GM04504 (cell line): Measurements from ENCODE around the gene PLTP.
A peak's percentile ranks its signal among the peaks of the same experiment; 100 is the strongest.

Experiments used
- DNase-seq: peaks from one replicate; pipeline ENCODE4 v3.0.0-alpha.2; 2012; ENCODE audit warnings: low read depth

Gene PLTP

DNA sequence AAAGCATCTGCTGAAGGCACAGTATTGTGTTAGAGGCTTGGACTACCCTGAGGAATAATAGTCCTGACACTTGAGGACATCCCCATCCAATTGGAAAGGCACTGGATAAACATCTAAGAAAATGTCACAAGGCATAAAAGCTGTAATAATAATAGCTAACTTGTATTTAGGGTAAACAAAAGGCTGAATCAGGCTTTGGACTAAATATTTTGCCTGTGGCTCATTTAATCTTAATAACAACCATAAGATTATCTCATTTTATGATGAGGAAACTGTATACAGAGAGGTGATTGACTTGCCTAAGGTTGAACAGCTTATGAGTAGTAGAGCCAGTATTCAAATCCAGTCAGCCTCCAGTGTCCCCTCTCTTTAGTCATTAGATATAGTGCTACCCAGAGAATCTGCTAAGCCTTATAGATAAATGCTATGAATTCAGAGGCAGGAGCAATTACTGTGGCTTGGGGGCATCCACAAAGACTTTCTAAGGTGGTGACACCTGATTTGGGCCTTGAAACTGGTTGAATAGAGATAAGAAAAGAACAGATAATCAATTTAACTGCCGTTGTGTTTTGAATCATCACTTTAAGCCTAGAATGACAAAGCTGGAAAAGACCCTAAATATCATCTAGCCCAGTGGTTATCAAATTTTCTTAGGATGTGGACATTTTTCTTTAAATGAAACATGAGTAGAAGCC, 38.4 kb downstream of the PLTP start:
- no peak for DNase-seq

DNA sequence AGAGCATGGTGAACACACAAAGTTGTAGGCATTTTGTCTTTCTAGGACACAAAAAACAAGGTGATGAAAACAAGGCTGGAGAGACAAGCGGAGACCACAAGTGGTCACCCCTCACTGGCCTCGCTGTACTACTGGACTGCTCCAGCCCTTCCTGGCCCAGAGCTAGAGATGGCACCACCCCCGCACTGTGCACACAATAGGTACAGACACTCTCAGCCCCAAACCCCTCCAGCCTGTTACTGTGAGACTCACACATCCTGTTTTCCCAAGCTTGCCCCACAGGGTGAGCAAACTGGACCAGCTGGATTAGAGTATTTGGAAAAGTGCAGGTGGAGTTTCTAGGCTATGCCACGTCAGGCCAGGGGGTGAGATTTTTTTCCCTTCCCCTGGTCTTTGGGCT, 39.3 kb downstream of the PLTP start:
- no peak for DNase-seq

GRCh38 chr20:45867819-45868176, 44.2 kb downstream of the PLTP start:
- no peak for DNase-seq

DNA sequence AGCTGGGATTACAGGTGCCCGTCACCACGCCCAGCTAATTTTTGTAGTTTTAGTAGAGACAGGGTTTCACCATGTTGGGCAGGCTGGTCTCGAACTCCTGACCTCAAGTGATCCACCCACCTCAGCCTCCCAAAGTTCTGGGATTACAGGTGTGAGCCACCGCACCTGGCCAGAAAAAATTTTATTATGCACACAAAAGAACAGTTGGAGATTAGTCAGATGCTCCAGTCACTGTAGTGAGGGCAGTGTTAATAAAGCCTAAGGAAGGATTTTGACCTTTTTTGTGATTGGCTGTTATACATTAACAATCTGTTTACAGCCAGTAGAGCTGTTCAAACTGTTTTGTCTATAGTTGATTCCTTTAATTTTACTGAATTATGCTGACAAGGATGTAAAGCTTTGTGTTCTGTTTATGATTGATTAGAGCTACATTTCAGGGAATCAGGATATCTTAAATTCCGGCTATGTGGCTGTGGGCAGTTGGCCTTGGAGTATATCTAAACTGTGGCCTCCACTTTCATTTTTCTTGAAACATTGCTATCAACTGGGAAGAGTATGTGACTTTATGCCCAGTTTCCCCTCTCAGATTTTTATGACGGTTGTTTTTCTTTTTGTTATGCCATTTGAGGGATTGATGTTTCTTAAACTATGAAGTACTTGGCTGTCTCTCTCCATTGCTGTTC, 44.7 kb downstream of the PLTP start:
- DNase-seq, result no peak

- no peak for DNase-seq
These were observed 45.5 kb downstream of the PLTP start for GRCh38 chr20:45866454-45866853.

DNA sequence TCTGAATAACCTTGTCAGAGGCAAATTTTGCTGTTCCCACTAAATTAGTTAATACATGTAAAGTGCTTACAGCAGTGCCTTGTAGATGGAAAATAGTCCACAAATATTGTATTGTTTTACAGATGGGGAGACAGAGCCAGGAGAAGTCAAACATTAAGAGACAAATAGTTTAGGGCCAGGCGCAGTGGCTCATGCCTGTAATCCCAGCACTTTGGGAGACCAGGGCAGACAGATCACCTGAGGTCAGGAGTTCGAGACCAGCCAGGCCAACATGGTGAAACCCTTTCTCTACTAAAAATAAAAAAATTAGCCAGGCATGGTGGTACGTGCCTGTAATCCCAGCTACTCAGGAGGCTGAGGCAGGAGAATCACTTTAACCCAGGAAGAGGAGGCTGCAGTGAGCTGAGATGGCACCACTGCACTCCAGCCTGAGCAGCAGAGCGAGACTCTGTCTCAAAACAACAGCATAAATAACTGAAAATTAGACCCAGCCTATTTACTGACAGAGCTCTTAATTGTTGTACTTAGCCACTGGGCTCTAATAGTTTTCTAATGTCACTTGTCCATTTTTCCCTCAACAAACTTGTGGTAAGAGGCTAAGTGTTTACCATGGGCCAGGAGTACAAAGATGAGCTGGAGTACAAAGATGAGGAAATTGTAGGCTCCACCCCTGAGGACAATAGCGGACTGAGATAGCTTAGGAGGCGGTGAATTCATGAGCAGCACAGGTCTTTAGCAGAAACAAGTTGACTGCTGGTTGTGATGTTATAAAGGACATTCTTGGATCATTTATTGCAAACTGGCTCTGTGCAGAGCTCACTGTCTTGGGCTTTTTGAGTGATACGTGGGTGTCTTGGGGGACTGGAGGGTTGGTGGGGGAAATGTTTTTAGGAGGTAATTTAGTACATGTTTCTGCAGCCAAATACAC, 48.1 kb downstream of the PLTP start:
- DNase-seq, result no peak

GRCh38 chr20:45861221-45862075, 50.5 kb downstream of the PLTP start:
- no peak for DNase-seq

DNA sequence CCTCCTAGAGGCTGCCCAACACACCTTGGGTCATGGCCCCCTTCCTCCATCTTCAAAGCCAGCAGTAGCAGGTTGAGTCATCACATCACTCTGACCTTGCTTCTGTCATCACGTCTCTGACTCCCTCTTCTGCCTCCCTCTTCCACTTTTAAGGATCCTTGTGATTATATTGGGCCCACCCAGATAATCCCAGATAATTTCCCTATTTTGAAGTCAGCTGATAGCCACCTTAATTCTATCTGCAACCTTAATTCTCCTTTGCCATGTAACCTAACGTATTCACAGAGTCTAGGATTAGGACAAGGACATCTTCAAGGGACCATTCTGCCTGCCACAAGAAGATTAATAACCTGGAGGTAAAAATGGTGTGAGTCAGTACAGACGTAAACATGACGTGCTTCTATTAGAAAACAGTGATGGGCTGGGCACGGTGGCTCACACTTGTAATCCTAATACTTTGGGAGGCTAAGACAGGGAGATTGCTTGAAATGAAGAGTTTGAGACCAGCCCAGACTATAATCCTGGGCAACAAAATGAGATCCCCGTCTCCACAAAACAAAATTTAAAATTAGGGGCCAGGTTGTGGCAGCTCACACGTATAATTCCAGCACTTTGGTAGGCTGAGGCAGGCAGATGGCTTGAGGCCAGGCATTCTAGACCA, 51.3 kb downstream of the PLTP start:
- DNase-seq, result no peak

DNA sequence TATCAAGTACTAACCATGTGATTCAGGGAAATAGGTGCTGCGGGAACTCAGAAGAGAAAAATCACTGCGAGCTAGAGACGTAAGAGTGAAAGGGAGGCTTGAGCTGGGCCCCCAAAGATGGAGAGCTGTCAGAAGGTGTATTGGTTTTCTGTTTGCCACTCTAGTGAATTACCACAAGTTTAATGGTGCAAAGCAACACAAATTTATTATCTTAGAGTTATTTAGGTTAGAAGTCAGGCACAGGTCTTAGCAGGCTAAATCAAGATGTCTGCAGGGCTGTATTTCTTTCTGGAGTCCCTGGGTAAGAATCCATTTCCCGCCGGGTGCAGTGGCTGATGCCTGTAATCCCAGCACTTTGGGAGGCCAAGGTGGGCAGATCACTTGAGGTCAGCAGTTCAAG, 52.0 kb downstream of the PLTP start:
- no peak for DNase-seq

DNA sequence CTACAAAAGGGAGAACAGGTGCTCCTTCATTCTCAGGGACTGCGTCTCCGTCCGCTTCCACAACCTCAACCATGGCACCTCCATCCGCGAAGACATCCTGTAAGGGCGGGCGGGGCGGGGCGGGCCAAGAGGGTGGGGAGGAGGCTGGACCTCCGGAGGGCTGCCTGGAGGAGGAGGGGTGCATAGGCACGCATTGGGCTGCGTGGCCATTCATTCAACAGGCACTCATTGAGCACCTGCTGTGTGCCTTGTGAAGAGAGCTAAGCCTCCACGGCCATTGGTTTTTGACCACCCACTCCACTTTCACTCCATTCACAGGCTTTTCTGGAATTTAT, 54.1 kb downstream of the PLTP start:
- no peak for DNase-seq

DNA sequence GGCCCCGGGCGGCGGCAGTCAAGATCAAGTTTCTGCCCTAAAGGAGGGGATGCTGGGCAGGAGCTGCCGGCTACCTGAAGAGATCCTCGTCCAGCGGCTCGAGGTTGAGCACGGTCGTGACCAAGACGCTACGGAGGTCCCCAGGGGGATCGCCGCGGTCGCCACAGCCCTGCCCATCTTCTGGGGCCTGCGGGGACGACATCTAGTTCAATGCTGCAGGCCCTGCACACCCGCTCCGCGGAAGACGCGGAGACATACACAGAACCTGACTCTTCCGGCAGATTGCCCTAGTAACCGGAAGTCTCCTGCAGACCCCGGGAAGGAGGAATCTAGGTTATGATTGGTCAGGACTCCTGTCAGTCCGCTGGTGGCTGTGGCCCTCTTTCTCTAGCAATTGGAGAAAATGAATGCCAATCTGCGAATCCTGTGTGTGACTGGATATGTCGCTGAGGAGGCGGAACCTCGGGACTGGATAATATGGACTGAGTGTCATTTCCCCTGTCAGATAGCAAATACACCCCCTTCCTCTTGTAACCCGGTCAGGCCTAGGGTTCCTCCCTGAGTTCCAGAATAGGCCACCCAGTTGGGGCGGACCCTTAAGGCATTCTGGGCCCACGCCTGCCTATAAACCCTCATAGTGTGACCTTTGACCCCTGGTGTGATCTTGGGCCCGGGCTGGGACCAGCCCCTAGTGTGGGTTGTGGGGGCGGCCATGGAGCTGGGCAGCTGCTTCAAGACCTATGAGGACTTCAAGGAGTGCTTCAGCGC, 54.7 kb downstream of the PLTP start, which contains the start of the genes ACOT8 and ZSWIM3:
TSS of gene ACOT8 (minus strand) at position 279 of the 768 bp plus-strand sequence. CDS start at position 202, 77 bp downstream.
TSS of gene ZSWIM3 (plus strand) at position 501 of the 768 bp plus-strand sequence. CDS start at position 713, 212 bp downstream.
- DNase-seq, result peak; percentile 100

DNA sequence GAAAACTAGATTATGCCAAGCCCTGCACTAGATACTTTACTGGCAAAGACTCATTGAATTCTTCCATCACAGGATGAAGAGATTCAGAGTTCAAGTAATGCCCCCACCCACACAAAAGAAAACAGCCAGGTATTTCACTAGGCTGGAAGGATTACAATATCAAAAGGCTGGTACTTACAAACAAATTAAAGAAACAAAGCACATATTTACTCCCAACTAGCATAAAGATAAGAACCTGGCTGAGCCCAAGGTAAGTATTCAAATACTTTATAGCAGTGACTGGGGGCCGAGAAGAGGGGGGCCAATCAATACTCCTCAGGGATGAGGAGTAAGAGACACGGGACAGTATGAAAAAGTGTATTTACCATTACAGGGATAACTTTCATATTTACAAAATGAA, 58.5 kb downstream of the PLTP start:
- DNase-seq, result no peak

DNA sequence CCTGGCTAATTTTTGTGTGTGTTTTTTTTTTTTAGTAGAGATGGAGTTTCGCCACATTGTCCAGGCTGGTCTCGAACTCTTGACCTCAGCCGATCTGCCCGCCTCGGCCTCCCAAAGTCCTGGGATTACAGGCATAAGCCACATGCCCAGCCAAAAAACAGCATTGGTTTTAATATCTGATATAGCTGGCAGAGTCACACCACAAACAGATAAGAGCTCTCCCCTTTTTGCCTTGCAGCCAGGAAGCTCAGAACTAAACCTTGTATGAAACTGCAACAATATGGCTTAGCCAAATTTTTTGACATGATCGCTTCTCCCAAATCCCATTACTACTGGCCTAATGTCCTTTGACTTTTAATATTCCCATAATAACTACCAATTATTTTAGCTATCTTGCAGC, 59.6 kb downstream of the PLTP start:
- no peak for DNase-seq

GRCh38 chr20:45851501-45851900, 60.5 kb downstream of the PLTP start:
- DNase-seq, result no peak

- no peak for DNase-seq
These were observed 61.0 kb downstream of the PLTP start for GRCh38 chr20:45850926-45851325.

- no peak for DNase-seq
These were observed 61.7 kb downstream of the PLTP start for GRCh38 chr20:45850238-45850637.

DNA sequence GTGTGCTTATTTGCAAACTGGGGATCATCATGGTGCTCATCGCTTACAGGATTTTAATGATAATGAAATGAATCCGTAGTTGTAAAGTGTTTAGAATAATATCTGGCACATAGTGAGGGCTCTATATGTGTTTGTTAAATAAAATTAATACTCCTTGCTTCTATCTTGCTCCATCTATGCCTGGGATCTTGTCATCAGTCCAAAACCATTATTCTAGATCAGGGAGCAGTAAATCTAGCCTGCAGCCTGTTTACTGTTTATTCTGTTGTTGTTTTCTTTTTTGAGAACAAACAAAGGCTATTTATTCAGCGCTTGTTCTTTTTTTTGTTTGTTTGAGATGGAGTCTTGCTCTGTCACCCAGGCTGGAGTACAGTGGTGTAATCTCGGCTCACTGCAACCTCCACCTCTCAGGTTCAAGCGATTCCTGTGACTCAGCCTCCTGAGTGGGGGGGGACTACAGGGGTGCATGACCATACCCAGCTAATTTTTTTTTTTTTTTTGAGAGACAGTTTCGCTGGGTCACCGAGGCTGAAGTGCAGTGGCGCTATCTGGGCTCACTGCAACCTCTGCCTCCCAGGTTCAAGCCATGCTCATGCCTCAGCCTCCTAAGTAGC, 62.9 kb downstream of the PLTP start:
- no peak for DNase-seq
